H1 (cell line): ENCODE results near the gene PDE6B. TPM values are rescaled to one million over a fixed set of nuclear protein-coding genes. Genes with fewer than 3 reads are reported as not detected.

Experiments used
- CTCF ChIA-PET: fragments of 300-600 bp; sonication (Branson Sonifier 250); formaldehyde crosslinking; loops from one replicate; lab custom pipeline; 2021; ENCODE audit not compliant: partially characterized antibody; lab: Charles Lee
- POLR2A ChIA-PET: fragments of 300-600 bp; sonication (Branson Sonifier 250); formaldehyde crosslinking; loops from one replicate; lab custom pipeline; 2021; ENCODE audit warnings: inconsistent platforms; ENCODE audit not compliant: partially characterized antibody; lab: Charles Lee
- DNase-seq, 2 experiments: peaks; one replicate each; pipeline versions ENCODE4 v3.0.0 to v3.0.0-alpha.2; 2010 to 2022; ENCODE audit warnings: low spot score in 2 of 2, low read depth in 1 of 2, mixed read lengths in 1 of 2
- FAIRE-seq: peaks from 2 replicates; lab custom pipeline; 2011; peaks lifted over from hg19 to GRCh38; lab: Jason Lieb, UNC
- H2AFZ ChIP-seq: 2 replicates; pipeline ENCODE4 v1.8.1; 2012; ENCODE audit warnings: low read length, inconsistent platforms
- H2AK5ac ChIP-seq: 2 replicates; pipeline ENCODE4 v1.6.1; 2013; ENCODE audit warnings: low read depth, low read length
- H2BK120ac ChIP-seq: replicated peaks from 2 replicates; pipeline ENCODE3; 2013; ENCODE audit warnings: low read depth, low read length, inconsistent platforms
- H2BK12ac ChIP-seq: 2 replicates; pipeline ENCODE4 v1.6.1; 2013; ENCODE audit warnings: low read depth, low read length
- H2BK15ac ChIP-seq: 2 replicates; pipeline ENCODE4 v1.6.1; 2013; ENCODE audit warnings: low read length
- H2BK20ac ChIP-seq: 2 replicates; pipeline ENCODE4 v1.6.1; 2013; ENCODE audit warnings: low read length
- H2BK5ac ChIP-seq: 2 replicates; pipeline ENCODE4 v1.6.1; 2013; ENCODE audit warnings: low read depth, low read length
- H3K14ac ChIP-seq: 2 replicates; pipeline ENCODE4 v1.6.1; 2013; ENCODE audit warnings: inconsistent platforms; ENCODE audit not compliant: insufficient read length
- H3K18ac ChIP-seq: 2 replicates; pipeline ENCODE4 v1.6.1; 2013; ENCODE audit warnings: low read length; ENCODE audit errors: extremely low read depth
- H3K23ac ChIP-seq: 2 replicates; pipeline ENCODE4 v1.6.1; 2013; ENCODE audit warnings: inconsistent platforms; ENCODE audit not compliant: insufficient read length
- H3K23me2 ChIP-seq: 2 replicates; pipeline ENCODE4 v1.6.1; 2013; ENCODE audit warnings: low read depth, low read length
- H3K27ac ChIP-seq: 2 replicates; pipeline ENCODE4 v1.6.1; 2011; ENCODE audit warnings: low read depth, low read length, inconsistent platforms
- H3K27me3 ChIP-seq, 4 experiments: replicated peaks in 1 of 4; 1 replicate in 1 of 4; 2 replicates in 3 of 4; pipeline versions ENCODE4 v1.6.1 to v1.8.1; 2011 to 2013; ENCODE audit warnings: low read length in 3 of 4, mild to moderate bottlenecking in 3 of 4, inconsistent platforms in 2 of 4, mixed read lengths in 2 of 4, moderate library complexity in 1 of 4; ENCODE audit not compliant: control insufficient read depth in 3 of 4, insufficient read depth in 3 of 4; ENCODE audit errors: extremely low read depth in 1 of 4
- H3K36me3 ChIP-seq, 4 experiments: 2 replicates each; pipeline versions ENCODE4 v1.6.1 to v1.8.1; 2011 to 2013; ENCODE audit warnings: mild to moderate bottlenecking in 4 of 4, low read length in 3 of 4, moderate library complexity in 2 of 4, control low read depth in 1 of 4, inconsistent platforms in 1 of 4; ENCODE audit not compliant: insufficient read depth in 4 of 4, control insufficient read depth in 2 of 4
- H3K4ac ChIP-seq: replicated peaks from 2 replicates; pipeline ENCODE3; 2013; ENCODE audit warnings: low read length, low read depth, mixed read lengths, inconsistent platforms; ENCODE audit not compliant: insufficient read length
- H3K4me1 ChIP-seq, 4 experiments: replicated peaks in 1 of 4; 1 replicate in 1 of 4; 2 replicates in 3 of 4; pipeline versions ENCODE4 v1.6.1 to v1.8.1; 2011 to 2013; ENCODE audit warnings: low read length in 3 of 4, inconsistent platforms in 2 of 4, mixed read lengths in 1 of 4; ENCODE audit not compliant: insufficient read depth in 4 of 4, control insufficient read depth in 3 of 4
- H3K4me2 ChIP-seq, 2 experiments: 2 replicates each; pipeline versions ENCODE4 v1.6.1 to v1.8.1; 2011 to 2013; ENCODE audit warnings: low read depth in 2 of 2, low read length in 2 of 2, control low read depth in 1 of 2, inconsistent platforms in 1 of 2, mild to moderate bottlenecking in 1 of 2; ENCODE audit not compliant: insufficient read depth in 1 of 2
- H3K4me3 ChIP-seq, 4 experiments: fragments of 200-600, 300-600 bp in 1 of 4; sonication (generic), shearing (Covaris generic), sonication (Bioruptor Twin) in 1 of 4; 2 replicates each; pipeline versions ENCODE4 v1.5.1 to v1.8.1; 2011 to 2016; ENCODE audit warnings: low read length in 4 of 4, low read depth in 3 of 4, control low read depth in 2 of 4, inconsistent platforms in 2 of 4, mild to moderate bottlenecking in 2 of 4, mixed read lengths in 1 of 4, moderate library complexity in 1 of 4; ENCODE audit not compliant: insufficient read depth in 2 of 4; ENCODE audit errors: extremely low read depth in 1 of 4
- H3K56ac ChIP-seq: replicated peaks from 2 replicates; pipeline ENCODE3; 2013; ENCODE audit warnings: low read depth, mild to moderate bottlenecking, mixed read lengths, low read length, inconsistent platforms; ENCODE audit not compliant: insufficient read length
- H3K79me1 ChIP-seq: 2 replicates; pipeline ENCODE4 v1.6.1; 2013; ENCODE audit warnings: low read depth, low read length, control low read depth
- H3K79me2 ChIP-seq, 2 experiments: 2 replicates each; pipeline versions ENCODE4 v1.6.1 to v1.8.1; 2012 to 2013; ENCODE audit warnings: low read length in 2 of 2, mild to moderate bottlenecking in 2 of 2, inconsistent platforms in 1 of 2; ENCODE audit not compliant: insufficient read depth in 2 of 2, control insufficient read depth in 1 of 2
- H3K9ac ChIP-seq, 4 experiments: replicated peaks in 1 of 4; 1 replicate in 1 of 4; 2 replicates in 3 of 4; pipeline versions ENCODE4 v1.6.1 to v1.8.1; 2011 to 2013; ENCODE audit warnings: low read depth in 3 of 4, low read length in 3 of 4, control low read depth in 2 of 4, mild to moderate bottlenecking in 2 of 4, moderate library complexity in 2 of 4, inconsistent platforms in 1 of 4; ENCODE audit errors: extremely low read depth in 1 of 4
- H3K9me3 ChIP-seq, 2 experiments: 2 replicates each; pipeline versions ENCODE4 v1.6.1 to v1.8.1; 2012 to 2013; ENCODE audit warnings: mild to moderate bottlenecking in 2 of 2, moderate library complexity in 2 of 2, control low read depth in 1 of 2, inconsistent platforms in 1 of 2, low read depth in 1 of 2, low read length in 1 of 2, mixed read lengths in 1 of 2; ENCODE audit not compliant: insufficient read depth in 2 of 2
- H4K20me1 ChIP-seq, 2 experiments: replicated peaks in 1 of 2; 2 replicates each; pipeline versions ENCODE3 to v1.8.1; 2011 to 2013; ENCODE audit warnings: inconsistent platforms in 2 of 2, low read length in 2 of 2, mild to moderate bottlenecking in 1 of 2; ENCODE audit not compliant: insufficient read depth in 2 of 2, control insufficient read depth in 1 of 2
- H4K5ac ChIP-seq: 2 replicates; pipeline ENCODE4 v1.6.1; 2013; ENCODE audit warnings: low read length, low read depth, mixed read lengths, inconsistent platforms; ENCODE audit not compliant: insufficient read length
- H4K8ac ChIP-seq: 2 replicates; pipeline ENCODE4 v1.8.0; 2013; ENCODE audit warnings: mild to moderate bottlenecking, moderate library complexity, low read length, inconsistent platforms; ENCODE audit not compliant: insufficient read depth; ENCODE audit errors: extremely low read depth
- H4K91ac ChIP-seq: replicated peaks from 2 replicates; pipeline ENCODE3; 2013; ENCODE audit warnings: low read length, mixed read lengths, inconsistent platforms; ENCODE audit not compliant: insufficient read length
- BACH1 ChIP-seq: IDR thresholded peaks from 2 replicates; pipeline ENCODE4 v1.6.1; 2012; ENCODE audit warnings: low read length, improper control_type of control experiment
- CBX5 ChIP-seq: fragments of 300-800, 300-1000 bp; sonication (generic); IDR thresholded peaks from 2 replicates; pipeline ENCODE4 v1.7.1; 2016; ENCODE audit warnings: antibody characterized with exemption, low read length, low read depth
- CBX8 ChIP-seq: fragments of 300-800, 300-1000 bp; sonication (generic); IDR thresholded peaks from 2 replicates; pipeline ENCODE4 v1.7.1; 2016; ENCODE audit warnings: low read depth, low read length, borderline replicate concordance
- FOSL1 ChIP-seq: IDR thresholded peaks from 2 replicates; pipeline ENCODE4 v1.6.1; 2011; ENCODE audit warnings: mild to moderate bottlenecking, low read depth, low read length, moderate library complexity; ENCODE audit not compliant: insufficient read depth
- KDM1A ChIP-seq: fragments of 200-600, 300-600 bp; sonication (generic); IDR thresholded peaks from 2 replicates; pipeline ENCODE4 v1.7.1; 2016; ENCODE audit warnings: mild to moderate bottlenecking, low read length, borderline replicate concordance
- PHF8 ChIP-seq: fragments of 200-600 bp; sonication (generic); conservative IDR thresholded peaks from 2 replicates; pipeline ENCODE4 v1.7.1; 2012; ENCODE audit warnings: low read depth, mild to moderate bottlenecking, inconsistent platforms, low read length, moderate library complexity
- RFX5 ChIP-seq: IDR thresholded peaks from 2 replicates; pipeline ENCODE4 v1.6.1; 2011; ENCODE audit warnings: low read depth, low read length, improper control_type of control experiment, borderline replicate concordance
- RXRA ChIP-seq: IDR thresholded peaks from 2 replicates; pipeline ENCODE4 v1.6.1; 2011; ENCODE audit warnings: low read depth, mild to moderate bottlenecking, low read length, moderate library complexity; ENCODE audit not compliant: insufficient read depth
- SIN3A ChIP-seq, 2 experiments: IDR thresholded peaks in 1 of 2; conservative IDR thresholded peaks in 1 of 2; 2 replicates each; pipeline ENCODE4 v1.6.1; 2011 to 2012; ENCODE audit warnings: low read length in 2 of 2, improper control_type of control experiment in 1 of 2, low read depth in 1 of 2, mild to moderate bottlenecking in 1 of 2
- SP1 ChIP-seq: IDR thresholded peaks from 2 replicates; pipeline ENCODE4 v1.6.1; 2011; ENCODE audit warnings: low read depth, low read length
- SP2 ChIP-seq: IDR thresholded peaks from 2 replicates; pipeline ENCODE4 v1.6.1; 2012; ENCODE audit warnings: mild to moderate bottlenecking, low read length, inconsistent platforms
- TCF12 ChIP-seq: IDR thresholded peaks from 2 replicates; pipeline ENCODE4 v1.6.1; 2011; ENCODE audit warnings: low read depth, mild to moderate bottlenecking, low read length
- WGBS, 2 experiments: shearing (Covaris generic) in 1 of 2; methylation state at CpG; one replicate each; pipeline versions ENCODE4 v1.1.6 to v1.1.7; 2013 to 2015; ENCODE audit warnings: low lambda C conversion rate in 2 of 2, mixed read lengths in 2 of 2, inconsistent platforms in 1 of 2, low coverage in 1 of 2, missing lambda C conversion rate in 1 of 2; ENCODE audit not compliant: insufficient replicate concordance in 2 of 2, insufficient coverage in 1 of 2, insufficient read length in 1 of 2; ENCODE audit errors: extremely low coverage in 1 of 2, missing lambda C conversion rate in 1 of 2; 5-methylcytosine and 5-hydroxymethylcytosine counted together
- polyA plus RNA-seq, 7 experiments: library from polyadenylated mRNA; depleted of rRNA in 3 of 7; stranded (reverse) in 5 of 7; unstranded in 2 of 7; fragments of >200 nt in 5 of 7; fragments of 200-250 nt in 2 of 7; gene quantifications; 1 replicate in 5 of 7; 2 replicates in 1 of 7; 4 replicates in 1 of 7; pipeline versions ENCODE4 v1.2.1 to v1.2.3, GENCODE V29; 2011 to 2013; ENCODE audit warnings: missing spikeins in 2 of 7, mixed read lengths in 2 of 7
- total RNA-seq: library from RNA; stranded (reverse); fragmentation: NEBNext Ultra II Directional; extraction: Animal tissue kit (Norgen Biotek cat#: 25700); gene quantifications from 2 replicates; pipeline ENCODE4 v1.2.1, GENCODE V29; 2021
- TF ChIP-seq, protein P1 (sequence below): IDR thresholded peaks from 2 replicates; pipeline ENCODE4 v1.6.1; 2012; ENCODE audit warnings: inconsistent platforms

The PDE6B gene
- total and polyA plus RNA-seq, 2 of the 8 experiments (the other 6 are each of a cell fraction or from before 2014, with no cell fraction given) = 4.1 to 8.4 TPM

GRCh38 chr4:602559-602942, 22.8 kb upstream of the PDE6B start:
- POLR2A ChIA-PET = interaction anchor here (0.8 to 1.7 kb wide), 3 partner anchors 69 to 78 kb away, joined by 3 to 13 read pairs (median 6); partner anchors contain the start of genes ATP5ME and MYL5
- peak; percentile 75 for FAIRE-seq
- no peak overlapping the region for H3K14ac ChIP-seq
- no peak overlapping the region for H2AK5ac ChIP-seq
- H2BK15ac ChIP-seq = no peak overlapping the region
- H3K36me3 ChIP-seq = no peaks in the 10 kb centered on the region
- no peaks in the 10 kb centered on the region for H3K27me3 ChIP-seq
- DNase-seq = peak; percentile 76 to 99
- no peak overlapping the region for H2BK5ac ChIP-seq
- H3K9me3 ChIP-seq = no peaks in the 10 kb centered on the region
- H4K8ac ChIP-seq = no peak overlapping the region
- no peak overlapping the region for H3K4ac ChIP-seq
- WGBS, 2 experiments = 24% methylated on average over 8 of the region's 8 CpGs; no CpG with 5 or more reads in 1 of the 2 experiments
- H2BK120ac ChIP-seq = no peak overlapping the region
- H3K4me3 ChIP-seq = no peak overlapping the region
- no peaks in the 10 kb centered on the region for H3K23me2 ChIP-seq
- H3K56ac ChIP-seq = no peak overlapping the region
- no peak overlapping the region for H3K23ac ChIP-seq
- no peak overlapping the region for H3K27ac ChIP-seq
- no peak overlapping the region for H4K5ac ChIP-seq
- H3K79me1 ChIP-seq = no peaks in the 10 kb centered on the region
- H2AFZ ChIP-seq = peak overlapping the region; percentile 92; the same call in 1 of the 2 replicates
- no peaks in the 10 kb centered on the region; a peak in 1 of 7 replicates for H3K4me1 ChIP-seq
- no peak overlapping the region for H3K18ac ChIP-seq
- no peak overlapping the region for H2BK12ac ChIP-seq
- no peaks in the 10 kb centered on the region for H3K79me2 ChIP-seq
- no peak overlapping the region for H3K9ac ChIP-seq
- H4K91ac ChIP-seq = no peak overlapping the region
- no peak overlapping the region for H2BK20ac ChIP-seq
- no peak overlapping the region for H3K4me2 ChIP-seq
- CTCF ChIA-PET = interaction anchor here (0.7 to 1.8 kb wide), 28 partner anchors 9 to 266 kb away, joined by 3 to 22 read pairs (median 4); partner anchors contain the start of genes ATP5ME and MYL5
- no peaks in the 10 kb centered on the region for H4K20me1 ChIP-seq
- TF ChIP-seq, protein P1, sequence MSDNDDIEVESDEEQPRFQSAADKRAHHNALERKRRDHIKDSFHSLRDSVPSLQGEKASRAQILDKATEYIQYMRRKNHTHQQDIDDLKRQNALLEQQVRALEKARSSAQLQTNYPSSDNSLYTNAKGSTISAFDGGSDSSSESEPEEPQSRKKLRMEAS = peak; percentile 54; the same call in 1 of the 2 replicates
- TF ChIP-seq FOSL1 (no peak), SIN3A (conservative IDR thresholded peaks at IDR 0.05 in 1 of 2, IDR thresholded peaks at IDR 0.05 in 1 of 2; ENCODE audit: low read depth in 1 of 2, low read length in 2 of 2) (peak in 1 of 2 experiments; percentile 63; a peak in 1 of 4 replicates), RXRA (no peak), CBX5 (no peak), TCF12 (0 out of 2 replicates have a peak, but pooled peaks have one; percentile 38), PHF8 (no peak), CBX8 (no peak), RFX5 (no peak), KDM1A (no peak), SP2 (no peak), SP1 (no peak), BACH1 (no peak)
